Ishikawa (cell line): ENCODE results near the gene THRA.

Experiments
- CREB1 ChIP-seq: IDR thresholded peaks from 2 replicates; pipeline ENCODE4 v1.6.1; 2012; ENCODE audit warnings: low read depth
- EP300 ChIP-seq: IDR thresholded peaks from 2 replicates; pipeline ENCODE4 v1.6.1; 2012; ENCODE audit warnings: borderline replicate concordance
- FOXM1 ChIP-seq: IDR thresholded peaks from 2 replicates; pipeline ENCODE4 v1.6.1; 2012; ENCODE audit warnings: low read depth, borderline replicate concordance

DNA sequence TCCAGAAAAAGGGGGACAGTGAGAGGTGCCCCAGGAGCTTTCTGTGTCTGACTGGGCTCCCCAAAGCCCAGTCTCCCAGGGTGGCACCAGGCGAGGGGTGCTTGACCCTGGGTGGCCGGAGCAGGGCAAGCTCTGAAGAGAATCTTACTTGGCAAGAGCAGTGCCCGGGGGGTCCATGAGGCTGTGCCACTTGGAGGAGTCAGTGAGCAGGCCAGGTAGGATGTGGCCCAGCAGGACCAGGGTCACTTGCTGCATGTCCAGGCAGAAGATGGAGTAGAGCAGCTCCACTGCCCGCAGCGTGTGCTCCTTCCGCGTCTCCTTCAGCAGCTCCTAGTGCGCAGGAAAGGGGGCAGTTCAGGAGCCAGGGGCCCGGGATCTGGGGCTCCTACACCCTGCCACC lies 40.3 kb upstream of the THRA start:
- TF ChIP-seq EP300 (no peak), FOXM1 (no peak), CREB1 (no peak)
